ENCODE results near the gene GDPD3. TPM values are rescaled to one million over a fixed set of nuclear protein-coding genes. Genes with fewer than 3 reads are reported as not detected.

Gene GDPD3
- total and polyA plus RNA-seq, 9 of the 15 experiments (the other 6 are each of a cell fraction or from before 2014, with no cell fraction given), result 0.47 to 3.9 (median 1.1) TPM

DNA sequence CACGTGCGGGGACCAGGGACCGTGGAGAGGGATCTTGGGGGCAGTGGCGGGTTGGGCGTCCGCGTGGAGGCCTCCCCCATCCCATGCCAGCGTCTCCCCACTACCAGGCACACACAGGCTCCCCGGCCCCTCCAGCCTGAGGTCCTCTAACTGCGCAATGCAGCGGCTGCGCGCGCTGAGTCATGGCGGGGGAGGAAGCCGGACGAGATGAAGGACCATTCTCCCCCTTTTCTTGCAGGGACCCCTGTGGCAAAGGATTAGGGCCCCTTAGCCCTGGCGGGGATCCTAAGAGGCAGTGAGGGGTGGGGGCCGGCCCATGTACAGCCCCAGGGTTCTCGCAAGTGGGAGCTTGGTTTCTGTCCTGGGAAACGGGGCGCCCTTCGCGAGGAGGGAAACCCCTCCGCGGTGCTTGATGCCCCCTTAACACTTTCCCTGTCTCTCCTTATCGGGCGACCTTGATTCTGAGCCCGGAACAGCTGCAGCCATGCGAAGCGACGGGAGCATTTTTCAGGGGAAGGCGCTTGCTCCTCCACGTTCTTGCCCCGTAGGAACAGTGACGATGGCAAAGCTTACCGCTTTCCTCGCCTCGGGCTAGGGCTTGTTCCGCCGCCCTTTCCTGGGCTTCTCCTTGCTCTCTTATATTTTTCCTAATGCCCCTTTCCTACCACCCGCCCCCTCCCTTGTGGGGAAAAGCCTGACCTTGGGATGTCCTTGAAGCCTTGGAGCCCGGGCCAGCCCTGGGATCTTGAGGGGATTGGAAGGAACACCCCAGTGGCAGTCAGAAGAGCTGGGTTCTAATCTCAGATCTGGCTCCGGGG, 47.2 kb downstream of the GDPD3 start:
- BruUV-seq (replicated peaks), result TSS peak; percentile 44
- H3K79me2 ChIP-seq (ENCODE audit: control insufficient read depth, insufficient read depth, low read length), result peaks cover 77% of the 10 kb centered on the region
- TF ChIP-seq, protein P1, sequence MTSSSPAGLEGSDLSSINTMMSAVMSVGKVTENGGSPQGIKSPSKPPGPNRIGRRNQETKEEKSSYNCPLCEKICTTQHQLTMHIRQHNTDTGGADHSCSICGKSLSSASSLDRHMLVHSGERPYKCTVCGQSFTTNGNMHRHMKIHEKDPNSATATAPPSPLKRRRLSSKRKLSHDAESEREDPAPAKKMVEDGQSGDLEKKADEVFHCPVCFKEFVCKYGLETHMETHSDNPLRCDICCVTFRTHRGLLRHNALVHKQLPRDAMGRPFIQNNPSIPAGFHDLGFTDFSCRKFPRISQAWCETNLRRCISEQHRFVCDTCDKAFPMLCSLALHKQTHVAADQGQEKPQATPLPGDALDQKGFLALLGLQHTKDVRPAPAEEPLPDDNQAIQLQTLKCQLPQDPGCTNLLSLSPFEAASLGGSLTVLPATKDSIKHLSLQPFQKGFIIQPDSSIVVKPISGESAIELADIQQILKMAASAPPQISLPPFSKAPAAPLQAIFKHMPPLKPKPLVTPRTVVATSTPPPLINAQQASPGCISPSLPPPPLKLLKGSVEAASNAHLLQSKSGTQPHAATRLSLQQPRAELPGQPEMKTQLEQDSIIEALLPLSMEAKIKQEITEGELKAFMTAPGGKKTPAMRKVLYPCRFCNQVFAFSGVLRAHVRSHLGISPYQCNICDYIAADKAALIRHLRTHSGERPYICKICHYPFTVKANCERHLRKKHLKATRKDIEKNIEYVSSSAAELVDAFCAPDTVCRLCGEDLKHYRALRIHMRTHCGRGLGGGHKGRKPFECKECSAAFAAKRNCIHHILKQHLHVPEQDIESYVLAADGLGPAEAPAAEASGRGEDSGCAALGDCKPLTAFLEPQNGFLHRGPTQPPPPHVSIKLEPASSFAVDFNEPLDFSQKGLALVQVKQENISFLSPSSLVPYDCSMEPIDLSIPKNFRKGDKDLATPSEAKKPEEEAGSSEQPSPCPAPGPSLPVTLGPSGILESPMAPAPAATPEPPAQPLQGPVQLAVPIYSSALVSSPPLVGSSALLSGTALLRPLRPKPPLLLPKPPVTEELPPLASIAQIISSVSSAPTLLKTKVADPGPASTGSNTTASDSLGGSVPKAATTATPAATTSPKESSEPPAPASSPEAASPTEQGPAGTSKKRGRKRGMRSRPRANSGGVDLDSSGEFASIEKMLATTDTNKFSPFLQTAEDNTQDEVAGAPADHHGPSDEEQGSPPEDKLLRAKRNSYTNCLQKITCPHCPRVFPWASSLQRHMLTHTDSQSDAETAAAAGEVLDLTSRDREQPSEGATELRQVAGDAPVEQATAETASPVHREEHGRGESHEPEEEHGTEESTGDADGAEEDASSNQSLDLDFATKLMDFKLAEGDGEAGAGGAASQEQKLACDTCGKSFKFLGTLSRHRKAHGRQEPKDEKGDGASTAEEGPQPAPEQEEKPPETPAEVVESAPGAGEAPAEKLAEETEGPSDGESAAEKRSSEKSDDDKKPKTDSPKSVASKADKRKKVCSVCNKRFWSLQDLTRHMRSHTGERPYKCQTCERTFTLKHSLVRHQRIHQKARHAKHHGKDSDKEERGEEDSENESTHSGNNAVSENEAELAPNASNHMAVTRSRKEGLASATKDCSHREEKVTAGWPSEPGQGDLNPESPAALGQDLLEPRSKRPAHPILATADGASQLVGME (CRISPR knock-in tag; IDR thresholded peaks at IDR 0.05), result 0 out of 2 replicates have a peak, but pooled peaks have one; percentile 62
- 0 out of 2 replicates have a peak, but pooled peaks have one; percentile 39 for TF ChIP-seq ZNF830 (CRISPR knock-in tag; IDR thresholded peaks at IDR 0.05)
- peak; percentile 95 for TF ChIP-seq ESRRA (IDR thresholded peaks at IDR 0.05; ENCODE audit: borderline replicate concordance, low read depth)
- TF ChIP-seq ZNF239 (CRISPR knock-in tag; IDR thresholded peaks at IDR 0.05), result no peak
- TF ChIP-seq NFIC (IDR thresholded peaks at IDR 0.05), result 0 out of 2 replicates have a peak, but pooled peaks have one; percentile 7
- peak; percentile 17 for TF ChIP-seq KDM5B (IDR thresholded peaks at IDR 0.05; ENCODE audit: insufficient replicate concordance, low read depth, low read length)
- TF ChIP-seq GTF2E2 (tag; IDR thresholded peaks at IDR 0.05), result 0 out of 2 replicates have a peak, but pooled peaks have one; percentile 14
- TF ChIP-seq CHD1 (IDR thresholded peaks at IDR 0.05; ENCODE audit: low read length), result peak; percentile 97
- peak; percentile 79; the same call in 1 of the 2 replicates for TF ChIP-seq LARP7 (IDR thresholded peaks at IDR 0.05)
- TF ChIP-seq ZNF384 (IDR thresholded peaks at IDR 0.05; ENCODE audit: low read depth, low read length), result no peak
- TF ChIP-seq PRPF4 (IDR thresholded peaks at IDR 0.05; ENCODE audit: insufficient read depth, low read depth, low read length, poor library complexity, severe bottlenecking), result peak; percentile 6
- peak; percentile 30 for TF ChIP-seq DPF2 (IDR thresholded peaks at IDR 0.05)
- TF ChIP-seq CEBPG (CRISPR knock-in tag; IDR thresholded peaks at IDR 0.05), result no peak
- TF ChIP-seq CEBPG (tag; conservative IDR thresholded peaks at IDR 0.05 in 1 of 2, IDR thresholded peaks at IDR 0.05 in 1 of 2), result peak in 1 of 2 experiments; percentile 20; a peak in 1 of 4 replicates
- TF ChIP-seq RBM14 (IDR thresholded peaks at IDR 0.05; ENCODE audit: borderline replicate concordance, insufficient read depth, low read depth, low read length), result 0 out of 2 replicates have a peak, but pooled peaks have one; percentile 5
- TF ChIP-seq SRSF3 (IDR thresholded peaks at IDR 0.05; ENCODE audit: insufficient read depth, low read length), result peak; percentile 73; the same call in 1 of the 2 replicates

More for the DNA sequence above, 47.2 kb downstream of the GDPD3 start:
- no peaks in the 10 kb centered on the region for H3K27me3 ChIP-seq (ENCODE audit: control insufficient read depth in 2 of 2, insufficient read depth in 2 of 2, low read length in 2 of 2)
- H4K20me1 ChIP-seq (replicated peaks; ENCODE audit: control insufficient read depth, insufficient read depth, low read length), result peaks cover 46% of the 10 kb centered on the region
- peak overlapping the region; percentile 88 for H3K4me3 ChIP-seq
- DNase-seq (ENCODE audit: extremely low read depth in 1 of 4, low spot score in 3 of 4) (peak; percentile 64 to 79 (median 74)), FAIRE-seq (no peak), ATAC-seq (peak; percentile 30)
- intact Hi-C loops (cut with micrococcal nuclease) (loop anchor here (10.0 kb wide), 2 partner anchors 309 to 589 kb away; partner anchors contain the start of genes FBRS, MYL11, PRR14 and TBC1D10B), in situ Hi-C loops (cut with MboI) (no loop called here)
- under 1% methylated on average over 30 of the region's 44 CpGs for WGBS (ENCODE audit: insufficient coverage, low coverage, missing lambda C conversion rate)
- CTCF ChIA-PET (ENCODE audit: low intra/inter-chr PET ratio), result no interaction called here
- peaks cover 47 to 59% of the 10 kb centered on the region in 2 experiments for H3K4me1 ChIP-seq (replicated peaks in 1 of 2; ENCODE audit: control insufficient read depth in 2 of 2, insufficient read depth in 2 of 2, low read length in 2 of 2)
- H3K4me2 ChIP-seq (ENCODE audit: insufficient read depth, low read length), result peak overlapping the region; percentile 99
- H3K9me3 ChIP-seq (replicated peaks; ENCODE audit: control insufficient read depth, insufficient read depth, low read depth, low read length), result no peaks in the 10 kb centered on the region
- H3K9ac ChIP-seq (ENCODE audit: insufficient read depth in 1 of 2, low read depth in 2 of 2, low read length in 2 of 2), result peak overlapping the region; percentile 93 to 98
- POLR2A ChIA-PET, result interaction anchor here (0.7 to 2.7 kb wide), 17 partner anchors 8 to 262 kb away, joined by 3 to 29 read pairs (median 5); partner anchors contain the start of genes PPP4C, PRRT2 and TBX6
- H3K27ac ChIP-seq (ENCODE audit: extremely low read depth, low read depth, low read length), result peak overlapping the region; percentile 99
- H2AFZ ChIP-seq (ENCODE audit: low read depth, low read length), result no peak overlapping the region; the same call in 1 of the 2 replicates
- peaks cover 51% of the 10 kb centered on the region for H3K36me3 ChIP-seq (ENCODE audit: control insufficient read depth, insufficient read depth, low read length)
- peaks cover 17% of the 10 kb centered on the region for H3K9me1 ChIP-seq (ENCODE audit: control insufficient read depth, insufficient read depth, low read length)

All from K562 (cell line).